HG03025 (cell line): ENCODE results near the gene B3GNT9.

Experiments
- ATAC-seq: cut with Tn5 transposase; IDR thresholded peaks from one replicate; pipeline ENCODE4 v1.9.1; 2021; ENCODE audit warnings: mild to moderate bottlenecking, moderate library complexity; ENCODE audit not compliant: unreplicated experiment, low FRiP score

The B3GNT9 gene

DNA sequence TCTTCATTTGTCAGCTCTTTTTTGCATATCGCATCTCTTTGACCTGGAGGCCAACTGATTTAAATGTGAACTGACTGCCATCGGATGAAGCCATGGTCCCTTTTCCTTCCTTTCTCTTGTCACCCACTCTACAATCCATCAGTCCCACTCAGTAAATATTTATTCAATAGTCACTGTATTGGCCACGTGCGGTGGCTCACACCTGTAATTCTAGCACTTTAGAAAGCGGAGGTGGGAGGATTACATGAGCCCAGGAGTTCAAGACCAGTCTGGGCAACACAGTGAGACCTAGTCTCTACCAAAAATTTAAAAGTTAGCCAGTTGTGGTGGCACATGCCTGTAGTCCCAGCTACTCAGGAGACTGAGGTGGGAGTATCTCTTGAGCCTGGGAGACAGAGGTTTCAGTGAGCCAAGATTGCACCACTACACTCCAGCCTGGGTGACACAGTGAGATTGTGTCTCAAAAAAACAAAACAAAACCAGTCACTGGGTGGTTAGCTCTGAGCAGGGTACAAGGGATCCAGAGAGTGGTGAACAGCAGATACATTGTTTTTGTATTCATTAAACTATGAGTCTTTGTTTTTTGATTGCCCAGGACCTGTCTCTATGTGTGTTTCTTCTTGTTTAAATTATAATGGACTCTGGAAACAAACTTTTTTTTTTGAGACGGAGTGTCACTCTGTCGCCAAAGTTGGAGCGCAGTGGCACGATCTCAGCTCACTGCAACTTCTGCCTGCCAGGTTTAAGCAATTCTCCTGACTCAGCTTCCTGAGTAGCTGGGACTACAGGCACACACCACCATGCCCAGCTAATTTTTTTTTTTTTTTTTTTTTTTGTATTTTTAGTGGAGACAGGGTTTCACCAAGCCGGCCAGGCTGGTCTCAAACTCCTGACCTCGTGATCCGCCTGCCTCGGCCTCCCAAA is 34.1 kb downstream of the B3GNT9 start:
- ATAC-seq = no peak

DNA sequence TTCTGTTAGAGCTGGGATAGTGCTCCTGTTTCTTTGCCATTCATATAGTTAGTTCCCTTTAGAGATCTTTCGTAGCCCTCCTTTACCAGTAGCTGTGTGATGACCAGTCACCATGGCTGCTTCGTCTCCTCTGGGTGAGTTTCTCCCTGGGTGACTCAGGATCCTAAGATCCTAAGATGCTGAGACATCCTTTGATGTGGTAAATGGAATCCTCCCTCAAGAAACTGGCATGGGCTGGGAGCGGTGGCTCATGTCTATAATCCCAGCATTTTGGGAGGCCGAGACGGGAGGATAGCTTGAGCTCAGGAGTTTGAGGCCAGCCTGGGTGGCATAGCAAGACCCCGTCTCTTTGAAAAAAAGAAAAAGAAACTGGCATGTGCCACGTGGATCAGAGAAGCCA is 35.2 kb downstream of the B3GNT9 start:
- no peak for ATAC-seq

DNA sequence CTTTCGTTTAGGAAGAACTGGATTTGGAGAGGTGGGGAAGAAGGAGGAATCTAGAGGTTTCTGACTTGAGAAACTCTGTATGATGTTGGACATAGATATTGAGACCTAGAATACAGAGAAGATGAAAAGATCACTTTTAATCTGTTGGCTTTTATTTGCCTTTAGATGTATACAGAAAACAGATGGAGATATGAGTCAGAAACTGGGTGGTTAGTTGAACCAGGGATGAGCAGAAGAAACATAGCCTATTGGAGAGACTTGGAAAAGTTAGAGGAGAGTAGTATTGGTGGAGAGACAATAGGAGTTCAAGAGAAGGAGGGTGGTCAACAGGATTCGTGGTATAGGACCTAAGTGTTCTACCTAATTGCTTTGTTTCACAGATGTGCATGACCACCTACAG is 36.0 kb downstream of the B3GNT9 start:
- no peak for ATAC-seq

DNA sequence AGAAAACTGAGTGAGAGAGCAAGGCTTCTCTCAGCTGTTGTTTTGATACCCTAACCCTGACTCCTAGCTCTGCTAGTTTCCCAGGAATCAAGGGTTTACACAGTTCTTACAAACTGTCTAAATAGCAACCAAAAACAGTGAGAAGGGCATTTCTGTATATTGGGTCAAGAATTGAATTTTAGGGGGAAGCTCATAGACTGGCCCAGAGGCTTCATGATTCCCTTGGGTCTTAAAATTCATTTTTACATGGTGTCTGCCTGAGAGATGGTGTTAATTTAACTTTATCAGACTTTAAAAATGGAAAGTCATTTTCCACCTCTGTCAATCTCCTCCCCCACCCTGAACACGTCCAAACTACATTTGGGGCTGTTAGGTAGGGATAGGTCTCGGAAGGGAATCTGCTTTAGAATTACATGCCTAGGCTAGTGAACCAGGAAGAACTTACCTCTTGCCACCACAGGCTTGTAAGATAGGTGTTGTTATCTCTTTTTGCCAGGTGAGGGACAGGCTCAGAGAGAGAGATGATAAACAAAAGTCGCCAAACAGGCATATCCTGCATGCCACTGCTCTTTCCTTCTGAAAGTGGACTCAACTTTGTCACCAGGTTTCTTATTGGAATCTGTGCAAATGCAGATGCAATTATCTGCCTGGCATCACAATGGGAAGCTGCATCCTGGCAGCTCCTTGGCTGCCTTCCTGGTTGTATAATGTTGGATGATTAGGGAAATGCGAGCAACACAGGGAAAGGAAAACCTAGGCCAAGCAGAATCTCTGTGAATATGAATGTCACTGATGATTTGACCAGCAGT is 38.0 kb downstream of the B3GNT9 start:
- no peak for ATAC-seq

DNA sequence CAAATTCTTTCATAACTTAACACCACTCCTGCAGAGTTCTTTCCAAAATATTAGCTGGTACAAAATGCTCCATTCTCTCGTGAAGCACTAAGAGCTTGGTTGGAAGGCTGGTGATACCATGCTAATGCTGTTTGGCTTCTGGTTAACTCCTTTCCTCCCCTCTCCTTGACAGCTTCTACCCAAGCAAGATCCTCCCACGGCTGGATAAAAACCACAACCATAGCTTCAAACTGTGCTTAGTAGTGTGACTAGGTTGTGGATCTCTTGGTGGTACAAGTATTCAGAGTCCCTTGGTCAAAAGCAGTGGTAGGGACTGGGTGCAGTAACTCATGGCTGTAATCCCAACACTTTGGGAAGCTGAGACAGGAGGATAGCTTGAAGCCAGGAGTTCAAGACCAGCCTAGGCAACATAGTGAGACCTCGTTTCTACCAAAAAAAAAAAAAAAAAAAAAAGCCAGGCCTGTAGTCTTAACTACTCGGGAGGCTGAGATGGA is 38.8 kb downstream of the B3GNT9 start:
- ATAC-seq = no peak

DNA sequence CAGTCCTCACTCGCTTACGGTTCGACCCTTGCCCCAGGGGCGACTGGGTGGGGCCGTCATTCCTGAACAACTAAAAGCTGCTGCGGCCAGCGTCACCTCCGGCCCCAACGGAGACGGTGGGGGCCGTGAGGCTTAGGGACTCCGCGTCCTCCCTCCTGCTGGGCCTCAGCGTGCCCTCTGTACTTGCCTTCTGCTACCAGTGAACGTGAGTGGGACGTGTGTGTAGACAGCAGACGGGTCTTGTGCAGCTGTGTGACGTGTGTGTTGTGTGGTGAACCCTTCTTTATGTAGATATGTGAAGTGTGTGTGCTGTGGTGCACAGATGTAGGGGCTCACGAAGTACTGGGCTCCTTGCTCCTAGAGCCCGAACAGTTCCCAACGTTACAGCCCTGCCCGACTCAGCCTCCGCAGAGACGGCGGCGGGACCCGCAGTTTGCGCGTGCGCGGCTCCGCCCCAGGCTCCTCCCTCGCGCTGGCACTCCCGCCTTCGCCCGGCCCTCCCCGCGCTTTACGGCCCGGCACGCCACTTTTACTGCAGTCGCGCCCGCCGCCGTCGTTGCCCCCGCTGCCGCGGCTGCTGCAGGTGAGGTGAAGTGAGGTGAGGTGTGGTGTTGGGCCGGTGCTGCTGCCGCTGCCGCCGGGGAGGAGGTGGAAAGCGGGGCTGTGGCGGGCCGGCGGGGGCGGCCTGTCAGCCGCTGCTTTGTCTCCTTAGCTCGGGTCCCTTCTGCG is 41.2 kb downstream of the B3GNT9 start, which contains the start of gene PHAF1:
TSS of gene PHAF1 (plus strand) at position 535 of the 729 bp plus-strand sequence. CDS start 235 bp downstream, outside the sequence.
- ATAC-seq = peak; percentile 85

DNA sequence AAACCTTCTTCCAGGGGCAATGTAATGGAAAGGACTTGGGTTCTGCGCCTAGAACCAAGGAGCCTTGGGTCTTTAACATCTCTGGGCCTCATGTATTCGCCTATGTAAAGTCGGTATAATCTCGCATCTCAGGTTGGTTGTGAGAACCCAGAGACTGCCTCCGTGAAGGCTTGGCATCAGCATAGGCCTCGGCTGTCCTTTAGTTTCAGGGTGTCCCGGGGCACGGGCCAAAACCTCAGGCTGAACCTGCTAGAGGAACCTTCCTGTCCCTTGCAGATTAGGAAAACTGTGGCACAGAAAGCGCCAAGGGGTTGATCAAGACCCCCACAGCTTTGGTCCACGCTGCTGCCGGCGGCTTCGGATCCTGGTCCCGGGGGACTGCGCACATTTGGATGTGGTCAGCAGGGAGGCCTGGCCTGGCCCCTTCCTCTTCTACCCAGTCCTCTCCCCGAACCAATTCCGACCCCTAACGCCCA is 41.8 kb downstream of the B3GNT9 start:
- no peak for ATAC-seq

DNA sequence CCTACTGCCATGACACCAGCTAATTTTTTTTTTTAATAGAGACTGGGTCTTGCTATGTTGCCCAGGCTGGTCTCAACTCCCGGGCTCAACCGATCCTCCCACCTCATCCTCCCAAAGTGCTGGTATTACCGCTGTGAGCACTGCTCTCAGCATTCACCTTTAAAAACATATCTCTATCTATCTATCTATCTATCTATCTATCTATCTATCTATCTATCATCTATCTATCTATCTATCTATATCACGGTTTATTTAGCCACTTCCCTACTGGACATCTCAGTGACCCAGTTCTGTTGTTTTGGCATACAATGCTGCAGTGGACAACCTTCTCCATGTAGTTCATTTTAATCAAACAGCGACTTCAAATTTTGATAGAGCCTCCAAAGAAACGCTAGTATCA is 42.3 kb downstream of the B3GNT9 start:
- ATAC-seq = no peak

DNA sequence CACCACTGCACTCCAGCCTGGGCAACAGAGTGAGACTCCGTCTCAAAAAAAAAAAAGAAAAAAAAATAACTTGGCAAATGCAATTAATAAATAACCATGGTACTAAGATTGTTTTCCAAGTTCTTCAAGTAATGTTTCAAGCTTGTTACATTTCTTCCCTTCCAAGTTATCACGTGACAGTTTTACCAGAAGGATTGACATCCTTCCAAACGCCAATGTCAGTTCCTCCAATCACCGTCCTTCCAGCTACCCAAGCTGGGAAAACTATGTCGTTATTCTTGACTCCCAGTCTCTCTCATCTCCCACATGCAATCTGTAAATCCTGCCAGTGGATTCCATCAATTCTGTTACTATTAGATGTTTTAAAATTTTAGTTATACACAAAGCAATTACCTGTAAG is 44.9 kb downstream of the B3GNT9 start:
- no peak for ATAC-seq

DNA sequence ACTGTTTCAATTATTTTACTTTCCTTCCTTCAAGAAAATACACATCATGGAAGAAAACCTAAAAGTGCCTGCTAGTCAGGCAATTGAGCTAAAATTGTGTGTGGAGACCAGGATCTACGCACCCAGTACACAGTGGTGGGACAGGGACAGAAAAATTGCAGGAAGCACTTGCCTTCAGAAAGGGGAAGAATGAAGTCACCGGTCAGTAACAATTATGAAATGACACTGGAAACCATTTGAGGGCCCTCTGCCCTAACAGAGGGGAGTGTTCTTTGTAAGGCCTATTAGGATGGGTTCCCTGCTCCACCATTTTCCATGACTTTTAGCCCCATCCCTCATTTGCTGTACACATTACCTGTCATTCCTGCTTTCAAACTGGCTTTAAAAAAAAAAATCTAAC is 45.6 kb downstream of the B3GNT9 start:
- ATAC-seq = no peak

DNA sequence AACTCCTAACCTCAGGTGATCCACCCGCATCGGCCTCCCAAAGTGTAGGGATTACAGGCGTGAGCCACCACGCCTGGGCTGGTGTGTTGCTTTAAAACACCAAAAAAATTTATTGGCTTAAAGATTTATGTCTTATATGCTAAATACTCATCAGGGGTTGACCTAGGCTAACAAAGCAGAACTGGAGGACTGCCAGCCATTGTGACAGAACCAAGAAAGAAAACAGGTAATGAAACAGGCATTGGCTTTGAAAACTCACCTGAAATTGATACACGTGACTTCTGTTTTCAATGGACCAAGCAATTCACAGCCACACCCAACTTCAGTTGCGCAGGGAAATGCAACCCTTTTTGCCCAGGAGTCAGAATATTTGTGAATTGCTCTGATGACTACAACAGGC is 46.0 kb downstream of the B3GNT9 start:
- ATAC-seq = no peak

DNA sequence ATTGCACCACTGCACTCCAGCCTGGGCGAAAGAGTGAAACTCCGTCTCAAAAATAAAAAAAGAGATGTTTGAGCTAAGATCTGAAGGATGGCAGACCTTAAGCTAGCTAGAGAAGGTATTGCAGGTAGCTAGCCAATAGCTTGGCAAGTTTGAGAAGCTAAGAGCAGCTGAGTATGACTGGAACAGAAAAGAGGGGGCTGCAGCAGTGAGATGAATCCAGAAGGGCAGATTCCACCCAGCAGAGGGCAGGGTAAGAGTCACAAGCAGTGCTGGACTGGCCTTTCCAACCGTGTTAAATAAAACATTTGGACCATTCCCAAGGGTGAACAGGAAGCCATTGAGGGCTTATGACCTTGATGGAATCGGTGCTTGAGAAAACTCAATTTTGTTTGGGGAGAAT is 46.7 kb downstream of the B3GNT9 start:
- ATAC-seq = no peak

DNA sequence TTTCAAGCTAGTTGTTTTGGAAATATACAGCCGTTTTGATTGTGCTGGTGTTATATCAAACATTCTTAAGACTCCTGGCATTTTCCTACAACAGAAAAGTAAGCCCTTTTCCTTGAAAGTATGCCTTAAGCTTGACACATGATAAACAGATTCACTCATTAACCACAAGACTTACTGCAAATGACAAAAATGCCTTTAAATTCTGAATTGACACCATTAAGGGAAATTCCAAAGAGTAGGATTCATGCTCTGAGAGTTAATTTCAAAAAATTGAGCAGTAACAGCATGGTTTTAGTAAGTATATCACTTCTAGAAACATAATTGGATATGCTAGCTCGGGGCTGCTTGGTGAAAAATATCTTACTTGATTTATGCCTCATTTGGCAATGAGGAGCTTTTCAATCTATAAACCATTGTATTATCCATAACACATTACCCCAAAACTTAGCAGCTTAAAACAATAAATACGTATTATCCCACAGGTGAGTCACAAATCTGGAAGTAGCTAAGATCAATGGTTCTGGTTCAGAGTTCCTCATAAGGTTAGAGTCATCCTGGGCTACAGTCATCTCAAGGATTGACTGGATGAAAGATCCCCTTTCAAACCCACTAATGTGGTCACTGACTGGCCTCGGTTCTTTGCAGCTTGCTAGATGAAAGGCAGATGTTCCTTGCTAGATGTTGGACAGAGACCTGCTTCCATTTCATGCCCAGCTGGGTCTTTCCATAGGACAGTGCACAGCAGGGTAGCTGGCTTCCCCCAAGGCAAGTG is 49.3 kb downstream of the B3GNT9 start:
- no peak for ATAC-seq

DNA sequence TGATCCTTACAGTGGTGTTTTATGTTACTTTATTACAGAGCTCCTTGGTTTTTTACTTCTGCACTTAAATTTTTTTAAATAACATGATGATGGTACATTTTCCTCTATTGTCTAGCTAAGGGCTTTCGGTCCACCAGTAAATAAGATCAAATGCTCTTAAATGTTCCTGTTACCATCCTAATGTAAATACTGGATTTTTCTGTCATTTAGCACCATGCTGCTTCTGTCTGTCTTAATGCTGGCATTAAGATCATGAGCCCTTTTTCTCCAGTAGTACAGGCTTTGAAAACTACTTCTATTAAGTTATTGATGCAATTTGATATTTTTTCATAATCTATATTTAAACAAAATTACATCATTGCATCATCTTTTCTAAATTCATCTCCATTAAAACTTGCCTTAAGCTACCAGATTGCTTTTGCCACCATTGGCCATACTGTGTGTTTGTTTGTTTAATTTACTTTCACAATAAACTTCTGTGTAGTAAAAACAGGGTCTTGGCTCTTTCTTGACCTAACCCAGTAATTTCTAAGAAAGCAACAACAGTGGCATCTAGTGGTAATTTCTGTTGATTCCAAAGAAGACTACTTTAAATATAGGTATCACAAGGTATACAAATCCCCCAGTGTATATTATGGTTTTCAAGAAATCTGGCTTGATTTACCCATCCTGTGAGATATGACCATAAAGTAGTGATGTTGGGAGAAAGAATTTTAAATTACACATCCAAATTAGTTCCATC is 50.1 kb downstream of the B3GNT9 start:
- ATAC-seq = no peak

DNA sequence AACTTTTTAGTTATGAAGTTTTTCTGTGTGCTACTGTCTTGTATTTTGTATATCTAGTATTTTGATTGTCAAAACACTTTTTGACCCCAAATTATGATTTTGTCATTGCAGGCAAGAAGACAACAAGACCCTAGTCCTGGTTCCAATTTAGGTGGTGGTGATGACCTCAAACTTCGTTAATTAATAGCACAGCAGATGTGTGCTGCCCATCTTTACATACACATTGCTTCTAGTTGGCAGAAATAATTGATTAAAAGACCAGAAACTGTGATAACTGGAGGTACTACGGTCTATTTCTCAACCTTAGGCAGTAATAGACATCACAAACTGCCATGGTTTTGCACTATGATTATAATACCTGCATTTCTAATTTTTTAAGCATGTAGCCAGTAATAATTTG is 52.2 kb downstream of the B3GNT9 start:
- ATAC-seq = no peak
